ENCODE data around the gene KYAT1. TPM values are rescaled to one million over a fixed set of nuclear protein-coding genes. Genes with fewer than 3 reads are reported as not detected.
A peak's percentile ranks its signal among the peaks of the same experiment; 100 is the strongest.

Gene KYAT1
- total RNA-seq: 10 to 100 TPM; 13.6 to 25.3 TPM
- 18.8 TPM for polyA plus RNA-seq (2013, experiment 1 of 2)
- 16.8 TPM for polyA plus RNA-seq (2013, experiment 2 of 2)
- long read RNA-seq, experiment 1, partial matches to known transcripts: 0 of 4 reads
- long read RNA-seq, experiment 1, other reads (novel, unspliced or antisense): 3 of 4 reads
- long read RNA-seq, experiment 2, transcript KYAT1-201 (13 exons, 1,903 nt): major isoform, 12 of 22 reads
- long read RNA-seq, experiment 2, partial matches to known transcripts: 1 of 22 reads
- long read RNA-seq, experiment 2, other reads (novel, unspliced or antisense): 9 of 22 reads
- long read RNA-seq, experiment 3, transcript KYAT1-201 (13 exons, 1,903 nt): major isoform, 36 of 67 reads
- long read RNA-seq, experiment 3, partial matches to known transcripts: 1 of 67 reads
- long read RNA-seq, experiment 3, other reads (novel, unspliced or antisense): 27 of 67 reads
- long read RNA-seq, experiment 4, transcript KYAT1-201 (13 exons, 1,903 nt): major isoform, 22 of 31 reads
- long read RNA-seq, experiment 4, partial matches to known transcripts: 0 of 31 reads
- long read RNA-seq, experiment 4, other reads (novel, unspliced or antisense): 9 of 31 reads

DNA sequence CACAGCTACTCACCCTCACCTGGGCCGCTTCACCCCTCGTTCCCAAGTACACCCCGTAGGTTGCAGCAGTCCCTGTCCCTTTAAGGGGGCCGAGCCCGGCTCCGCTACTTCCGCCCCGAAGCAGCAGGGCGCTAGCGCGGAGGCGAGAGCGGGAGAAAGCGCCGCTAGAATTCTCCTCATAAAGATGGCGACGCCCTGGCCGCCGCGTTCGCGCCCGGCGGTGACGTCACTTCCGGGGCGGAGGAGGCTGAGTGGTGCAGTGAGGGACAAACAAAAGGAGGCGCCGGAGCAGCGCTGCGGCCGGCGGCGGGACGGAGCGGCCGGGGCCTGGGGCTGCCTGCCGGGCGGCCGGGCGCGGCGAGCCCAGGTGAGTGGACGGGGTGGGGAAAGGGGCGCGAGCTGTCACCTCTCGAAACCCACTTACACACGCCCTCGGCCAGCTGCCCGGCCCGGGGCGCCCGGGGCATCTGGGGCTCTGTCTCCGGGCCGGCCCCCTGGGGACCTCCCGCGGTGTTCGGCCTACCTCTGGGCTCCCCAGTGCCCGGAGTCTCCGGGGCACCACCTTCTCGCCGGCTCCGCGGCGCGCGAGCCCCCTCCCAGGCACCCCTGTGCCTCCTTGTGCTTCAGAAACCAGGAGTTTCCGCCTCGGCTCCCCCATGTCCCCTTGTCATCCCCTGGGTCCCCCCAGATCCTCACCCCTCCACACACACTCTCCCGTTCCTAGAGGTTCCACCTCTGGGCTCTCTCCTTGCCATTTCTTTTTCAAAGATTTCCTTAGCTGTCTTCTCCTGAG is at the start of gene KYAT1, which contains the start of gene LRRC8A:
KYAT1 (minus strand) TSS at position 67 of the 793 bp plus-strand sequence. CDS start 36,545 bp downstream, outside the sequence.
LRRC8A (plus strand) TSS at position 250 of the 793 bp plus-strand sequence. CDS start 25,032 bp downstream, outside the sequence.
- Mint-ChIP-seq H3K4me1 (peaks cover 41% of the 10 kb centered on the region), H3K27ac (peak within 1 kb of the TSS; percentile 95), H3K36me3 (ENCODE audit: low read depth) (peaks cover 19% of the 10 kb centered on the region), H3K9me3 (no peaks in the 10 kb centered on the region), H3K27me3 (ENCODE audit: insufficient read depth) (no peaks in the 10 kb centered on the region), H3K4me3 (peak within 1 kb of the TSS; percentile 95)
- TF ChIP-seq, protein P1, sequence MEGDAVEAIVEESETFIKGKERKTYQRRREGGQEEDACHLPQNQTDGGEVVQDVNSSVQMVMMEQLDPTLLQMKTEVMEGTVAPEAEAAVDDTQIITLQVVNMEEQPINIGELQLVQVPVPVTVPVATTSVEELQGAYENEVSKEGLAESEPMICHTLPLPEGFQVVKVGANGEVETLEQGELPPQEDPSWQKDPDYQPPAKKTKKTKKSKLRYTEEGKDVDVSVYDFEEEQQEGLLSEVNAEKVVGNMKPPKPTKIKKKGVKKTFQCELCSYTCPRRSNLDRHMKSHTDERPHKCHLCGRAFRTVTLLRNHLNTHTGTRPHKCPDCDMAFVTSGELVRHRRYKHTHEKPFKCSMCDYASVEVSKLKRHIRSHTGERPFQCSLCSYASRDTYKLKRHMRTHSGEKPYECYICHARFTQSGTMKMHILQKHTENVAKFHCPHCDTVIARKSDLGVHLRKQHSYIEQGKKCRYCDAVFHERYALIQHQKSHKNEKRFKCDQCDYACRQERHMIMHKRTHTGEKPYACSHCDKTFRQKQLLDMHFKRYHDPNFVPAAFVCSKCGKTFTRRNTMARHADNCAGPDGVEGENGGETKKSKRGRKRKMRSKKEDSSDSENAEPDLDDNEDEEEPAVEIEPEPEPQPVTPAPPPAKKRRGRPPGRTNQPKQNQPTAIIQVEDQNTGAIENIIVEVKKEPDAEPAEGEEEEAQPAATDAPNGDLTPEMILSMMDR (conservative IDR thresholded peaks at IDR 0.05): peak; percentile 15
- Histone ChIP-seq H3K27ac (ENCODE audit: low read depth, low read length) (peak within 1 kb of the TSS; percentile 94), H3K4me1 (ENCODE audit: control insufficient read depth, insufficient read depth, low read length) (peaks cover 4% of the 10 kb centered on the region), H3K9me3 (ENCODE audit: control insufficient read depth, low read length) (no peaks in the 10 kb centered on the region), H3K9ac (ENCODE audit: extremely low read depth, low read length, poor library complexity, severe bottlenecking) (peak within 1 kb of the TSS; percentile 85), H3K4me3 (ENCODE audit: low read length) (peak within 1 kb of the TSS; percentile 100), H3K36me3 (ENCODE audit: control insufficient read depth, insufficient read depth, low read length) (peaks cover 24% of the 10 kb centered on the region), H3K27me3 (ENCODE audit: control insufficient read depth, insufficient read depth, low read length, poor library complexity, severe bottlenecking) (no peaks in the 10 kb centered on the region)
- DNase-seq: peak; percentile 99
- 0% methylated on average over 16 to 70 of the region's 70 CpGs for WGBS, 2 experiments (ENCODE audit: insufficient coverage in 1 of 2, insufficient read length in 1 of 2)

DNA sequence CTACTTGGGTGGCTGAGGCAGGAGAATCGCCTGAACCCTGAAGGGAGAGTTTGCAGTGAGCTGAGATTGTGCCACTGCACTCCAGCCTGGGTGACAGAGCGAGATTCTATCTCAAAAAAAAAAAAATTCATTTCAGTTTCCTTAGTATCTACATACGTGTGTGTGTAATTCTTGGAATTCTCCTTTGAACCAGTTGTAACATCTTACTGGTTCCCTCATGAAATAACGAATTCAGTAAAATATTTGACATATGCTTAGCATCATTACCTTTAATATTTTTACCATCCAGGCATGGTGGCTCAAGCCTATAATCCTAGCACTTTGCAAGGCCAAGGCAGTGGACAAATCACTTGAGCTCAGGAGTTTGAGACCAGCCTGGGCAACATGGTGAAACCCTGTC is 47.8 kb upstream of the KYAT1 start:
- Histone ChIP-seq H3K27me3 (ENCODE audit: control insufficient read depth, insufficient read depth, low read length, poor library complexity, severe bottlenecking) (no peaks in the 10 kb centered on the region), H3K4me3 (ENCODE audit: low read length) (no peak overlapping the region), H3K9me3 (ENCODE audit: control insufficient read depth, low read length) (no peaks in the 10 kb centered on the region), H3K27ac (ENCODE audit: low read depth, low read length) (no peak overlapping the region), H3K9ac (ENCODE audit: extremely low read depth, low read length, poor library complexity, severe bottlenecking) (no peak overlapping the region), H3K4me1 (ENCODE audit: control insufficient read depth, insufficient read depth, low read length) (no peaks in the 10 kb centered on the region), H3K36me3 (ENCODE audit: control insufficient read depth, insufficient read depth, low read length) (no peaks in the 10 kb centered on the region)
- no peak for DNase-seq
- no peak overlapping the region for H3K4me3 Mint-ChIP-seq
- no peak overlapping the region for H3K27ac Mint-ChIP-seq
- no peaks in the 10 kb centered on the region for H3K36me3 Mint-ChIP-seq (ENCODE audit: low read depth)
- TF ChIP-seq, protein P1 (conservative IDR thresholded peaks at IDR 0.05): no peak
- H3K27me3 Mint-ChIP-seq (ENCODE audit: insufficient read depth): no peaks in the 10 kb centered on the region
- WGBS, 2 experiments (ENCODE audit: insufficient coverage in 1 of 2, insufficient read length in 1 of 2): 84 to 91% methylated on average over 3 to 4 of the region's 4 CpGs
- H3K9me3 Mint-ChIP-seq: no peaks in the 10 kb centered on the region
- peaks cover 4% of the 10 kb centered on the region for H3K4me1 Mint-ChIP-seq

DNA sequence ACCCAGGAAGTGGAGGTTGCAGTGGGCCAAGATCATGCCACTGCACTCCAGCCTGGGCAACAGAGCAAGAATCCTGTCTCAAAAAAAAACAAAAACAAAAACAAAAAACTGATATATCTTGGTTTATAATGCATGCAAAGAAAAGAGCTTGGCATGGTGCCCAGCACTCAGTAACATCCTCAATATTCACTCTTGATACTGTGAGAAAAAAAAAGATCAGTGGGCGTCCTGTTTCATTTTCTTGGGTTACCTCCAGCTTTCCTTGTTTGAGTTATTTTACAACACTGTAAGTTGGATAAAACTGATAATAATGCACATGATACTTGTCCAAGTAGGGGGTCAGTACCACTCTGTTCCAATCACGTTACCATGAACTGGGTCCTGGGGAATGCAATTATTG is 46.9 kb upstream of the KYAT1 start:
- Mint-ChIP-seq H3K4me3 (no peak overlapping the region), H3K4me1 (peaks cover 4% of the 10 kb centered on the region), H3K36me3 (ENCODE audit: low read depth) (no peaks in the 10 kb centered on the region), H3K27ac (no peak overlapping the region), H3K27me3 (ENCODE audit: insufficient read depth) (no peaks in the 10 kb centered on the region), H3K9me3 (no peaks in the 10 kb centered on the region)
- Histone ChIP-seq H3K27ac (ENCODE audit: low read depth, low read length) (no peak overlapping the region), H3K4me1 (ENCODE audit: control insufficient read depth, insufficient read depth, low read length) (no peaks in the 10 kb centered on the region), H3K27me3 (ENCODE audit: control insufficient read depth, insufficient read depth, low read length, poor library complexity, severe bottlenecking) (no peaks in the 10 kb centered on the region), H3K36me3 (ENCODE audit: control insufficient read depth, insufficient read depth, low read length) (no peaks in the 10 kb centered on the region), H3K9ac (ENCODE audit: extremely low read depth, low read length, poor library complexity, severe bottlenecking) (no peak overlapping the region), H3K9me3 (ENCODE audit: control insufficient read depth, low read length) (no peaks in the 10 kb centered on the region), H3K4me3 (ENCODE audit: low read length) (no peak overlapping the region)
- DNase-seq: no peak
- 83 to 92% methylated on average over 1 to 2 of the region's 2 CpGs for WGBS, 2 experiments (ENCODE audit: insufficient coverage in 1 of 2, insufficient read length in 1 of 2)
- TF ChIP-seq, protein P1 (conservative IDR thresholded peaks at IDR 0.05): no peak
